GM12872 (cell line): ENCODE measurements around the gene KRTAP5-6.

ENCODE experiments used
- TF ChIP-seq, protein P1 (sequence below): IDR thresholded peaks from 3 replicates; pipeline ENCODE4 v1.5.1; 2011; ENCODE audit warnings: low read depth, mild to moderate bottlenecking, low read length, moderate library complexity; ENCODE audit not compliant: insufficient read depth

KRTAP5-6 gene

DNA sequence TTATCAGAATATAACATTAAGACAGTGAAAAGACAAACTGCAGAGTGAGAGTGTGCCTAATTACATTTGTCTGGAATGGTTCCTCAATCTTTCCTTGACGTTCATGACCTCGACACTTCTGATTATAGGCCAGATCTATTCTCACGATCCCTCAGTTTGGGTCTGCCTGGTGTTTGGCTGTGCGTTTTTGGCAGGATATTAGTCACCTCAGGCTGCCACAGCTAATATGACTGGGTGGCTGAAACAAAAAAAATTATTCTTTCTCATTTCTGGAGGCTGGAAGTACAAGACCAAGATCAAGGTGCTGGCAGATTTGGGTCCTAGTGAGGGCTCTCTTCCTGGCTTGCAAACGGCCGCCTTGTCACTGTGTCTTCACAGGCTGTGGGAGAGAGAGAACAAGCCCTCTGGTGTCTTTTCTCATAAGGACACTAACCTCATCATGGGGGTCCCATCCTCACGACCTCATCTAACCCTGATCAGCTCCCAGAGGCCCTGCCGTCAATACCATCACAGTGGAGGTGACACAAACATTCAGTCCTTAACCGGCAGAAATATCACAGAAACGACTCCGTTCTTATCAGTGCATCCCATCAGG is 30.2 kb downstream of the KRTAP5-6 start:
- TF ChIP-seq, protein P1, sequence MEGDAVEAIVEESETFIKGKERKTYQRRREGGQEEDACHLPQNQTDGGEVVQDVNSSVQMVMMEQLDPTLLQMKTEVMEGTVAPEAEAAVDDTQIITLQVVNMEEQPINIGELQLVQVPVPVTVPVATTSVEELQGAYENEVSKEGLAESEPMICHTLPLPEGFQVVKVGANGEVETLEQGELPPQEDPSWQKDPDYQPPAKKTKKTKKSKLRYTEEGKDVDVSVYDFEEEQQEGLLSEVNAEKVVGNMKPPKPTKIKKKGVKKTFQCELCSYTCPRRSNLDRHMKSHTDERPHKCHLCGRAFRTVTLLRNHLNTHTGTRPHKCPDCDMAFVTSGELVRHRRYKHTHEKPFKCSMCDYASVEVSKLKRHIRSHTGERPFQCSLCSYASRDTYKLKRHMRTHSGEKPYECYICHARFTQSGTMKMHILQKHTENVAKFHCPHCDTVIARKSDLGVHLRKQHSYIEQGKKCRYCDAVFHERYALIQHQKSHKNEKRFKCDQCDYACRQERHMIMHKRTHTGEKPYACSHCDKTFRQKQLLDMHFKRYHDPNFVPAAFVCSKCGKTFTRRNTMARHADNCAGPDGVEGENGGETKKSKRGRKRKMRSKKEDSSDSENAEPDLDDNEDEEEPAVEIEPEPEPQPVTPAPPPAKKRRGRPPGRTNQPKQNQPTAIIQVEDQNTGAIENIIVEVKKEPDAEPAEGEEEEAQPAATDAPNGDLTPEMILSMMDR = no peak

- TF ChIP-seq, protein P1 = no peak
Observed at GRCh38 chr11:1727861-1728260, 30.9 kb downstream of the KRTAP5-6 start.

DNA sequence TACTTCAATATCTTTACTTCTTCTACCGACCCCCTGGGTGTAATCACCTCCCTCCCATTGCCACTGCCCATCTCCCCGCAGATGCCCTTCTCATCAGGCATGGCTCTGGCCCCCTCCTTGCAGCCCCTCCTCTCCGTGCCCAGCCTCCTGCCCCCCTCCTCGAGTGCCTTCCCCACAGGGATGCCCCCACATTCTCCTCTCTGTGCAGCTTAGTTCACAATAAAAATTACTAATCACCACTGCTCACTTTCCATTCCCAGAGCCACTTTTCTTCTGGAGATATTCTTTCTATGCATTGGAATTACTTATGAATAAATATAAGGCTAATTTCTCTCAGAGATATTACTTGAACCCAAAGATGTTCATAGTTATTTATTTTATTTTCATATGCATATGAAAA is 31.3 kb downstream of the KRTAP5-6 start:
- TF ChIP-seq, protein P1 = no peak

GRCh38 chr11:1728931-1729691 is 32.1 kb downstream of the KRTAP5-6 start:
- TF ChIP-seq, protein P1 = no peak

DNA sequence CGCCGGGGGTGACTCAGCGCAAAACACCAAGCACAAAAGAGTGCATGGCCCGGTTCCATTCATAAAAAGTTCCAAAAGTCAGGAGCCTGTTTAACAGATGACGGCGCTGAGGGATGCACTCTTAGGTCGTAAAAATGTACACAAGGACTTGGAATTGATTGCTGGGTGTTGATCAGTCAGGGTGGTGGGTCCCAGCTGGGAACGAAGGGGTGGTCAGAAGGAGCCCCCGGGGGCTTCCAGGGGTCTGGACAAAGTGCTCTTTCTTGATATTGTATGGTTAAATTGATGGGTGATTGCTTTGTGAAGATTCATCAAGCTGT is 32.7 kb downstream of the KRTAP5-6 start:
- TF ChIP-seq, protein P1 = no peak

DNA sequence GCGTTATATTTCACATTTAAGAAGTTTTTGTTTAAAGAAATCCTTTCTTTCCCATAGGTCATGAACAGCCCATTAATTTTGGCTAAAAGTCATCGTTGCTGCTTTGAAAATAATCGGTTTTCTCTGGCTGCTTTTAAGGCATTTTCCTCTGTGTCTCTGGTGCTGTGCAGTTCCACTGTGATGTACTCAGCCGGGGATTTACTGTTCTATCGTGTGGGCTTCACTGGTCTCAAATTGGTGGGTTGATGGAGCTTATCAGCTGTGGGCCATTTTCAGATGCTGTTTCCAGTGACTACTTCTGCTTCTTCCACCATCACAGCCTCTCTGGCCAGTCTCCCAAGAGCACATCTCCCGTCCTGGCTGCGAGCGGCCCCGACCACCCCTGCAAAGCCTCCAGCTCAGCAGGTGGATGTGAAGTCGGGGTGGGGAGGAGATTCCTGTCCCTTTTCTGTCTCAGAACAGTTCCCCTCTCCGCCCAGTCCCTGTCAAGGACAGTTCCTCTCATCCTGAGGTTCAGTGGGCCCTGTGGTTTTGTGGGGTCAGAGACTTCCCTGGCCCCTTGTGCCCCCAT is 33.1 kb downstream of the KRTAP5-6 start:
- TF ChIP-seq, protein P1 = no peak

GRCh38 chr11:1731451-1732059 is 34.6 kb downstream of the KRTAP5-6 start:
- TF ChIP-seq, protein P1 = no peak
